Measurements from ENCODE around the gene TBC1D24.

DNA sequence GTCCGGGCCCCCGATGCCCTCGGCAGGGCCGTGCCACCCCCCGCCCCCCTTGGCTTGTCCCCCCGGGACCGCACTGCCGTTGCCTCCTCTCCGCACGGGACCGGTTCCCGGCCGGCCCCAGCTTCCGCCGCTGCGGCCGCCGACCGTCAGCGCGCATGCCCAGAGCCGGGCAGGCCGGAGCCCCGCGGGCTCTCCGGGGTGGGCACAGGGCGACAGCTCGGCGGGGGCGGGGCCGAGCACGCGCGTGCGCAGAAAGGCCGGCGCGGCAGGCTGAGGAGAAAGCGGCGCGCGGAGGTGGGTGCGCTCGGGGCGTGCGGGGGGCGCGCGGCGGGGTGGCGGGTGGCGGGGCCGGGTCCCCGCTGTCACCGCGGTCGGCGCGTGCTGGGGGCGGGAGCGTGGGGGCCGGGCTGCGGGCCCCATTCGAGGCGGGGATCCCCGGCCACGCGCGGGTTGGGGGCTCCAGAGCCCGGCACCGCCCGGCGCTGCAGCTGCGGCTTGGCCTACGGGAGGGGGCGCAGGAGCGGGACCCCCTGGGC lies at the start of gene TBC1D24:
- TF ChIP-seq CTCF (IDR thresholded peaks at IDR 0.05; ENCODE audit: low read depth, low read length) (no peak), EZH2phosphoT487 (IDR thresholded peaks at IDR 0.05; ENCODE audit: low read depth) (no peak)
